CD4-positive, alpha-beta T cell (primary cell): ENCODE measurements around the gene GSE1. TPM values are rescaled to one million over a fixed set of nuclear protein-coding genes. Genes with fewer than 3 reads are reported as not detected.

Source experiments
- ATAC-seq: fragments of 200-7000 bp; cut with Tn5 transposase; one replicate; pipeline ENCODE4 v1.10.0; 2022; ENCODE audit warnings: mild to moderate bottlenecking; ENCODE audit not compliant: poor library complexity
- CTCF ChIA-PET: fragments of 350-600 bp; sonication (Branson Sonifier 250); formaldehyde crosslinking; loops from one replicate; lab custom pipeline; 2021; ENCODE audit warnings: antibody characterized with exemption, inconsistent platforms; lab: Charles Lee
- POLR2A ChIA-PET: fragments of 350-600 bp; sonication (Branson Sonifier 250); formaldehyde crosslinking; loops from one replicate; lab custom pipeline; 2021; ENCODE audit warnings: antibody characterized with exemption, inconsistent platforms; lab: Charles Lee
- DNase-seq, 14 experiments: peaks; one replicate each; pipeline ENCODE4 v3.0.0-alpha.2; 2013 to 2020; ENCODE audit warnings: mixed read lengths in 2 of 14
- H3K27ac ChIP-seq, 2 donors: one replicate each; pipeline versions ENCODE4 v1.5.1 to v1.7.0; 2013; ENCODE audit warnings: low read length in 2 of 2, low read depth in 1 of 2, mild to moderate bottlenecking in 1 of 2
- H3K27me3 ChIP-seq, 2 experiments: 1 replicate in 1 of 2; 2 replicates in 1 of 2; pipeline versions ENCODE4 v1.6.1 to v1.7.0; 2013; ENCODE audit warnings: low read length in 2 of 2, control low read depth in 1 of 2, mild to moderate bottlenecking in 1 of 2, moderate library complexity in 1 of 2; ENCODE audit not compliant: insufficient read depth in 2 of 2, control insufficient read depth in 1 of 2
- H3K36me3 ChIP-seq: one replicate; pipeline ENCODE4 v1.6.1; 2013; ENCODE audit warnings: low read length, control low read depth; ENCODE audit not compliant: insufficient read depth
- H3K4me1 ChIP-seq: one replicate; pipeline ENCODE4 v1.6.1; 2013; ENCODE audit warnings: low read length, control low read depth; ENCODE audit not compliant: insufficient read depth
- H3K4me3 ChIP-seq: one replicate; pipeline ENCODE4 v1.5.1; 2013; ENCODE audit warnings: mild to moderate bottlenecking, low read length, moderate library complexity
- H3K9me3 ChIP-seq, 2 experiments: 1 replicate in 1 of 2; 2 replicates in 1 of 2; pipeline versions ENCODE4 v1.6.1 to v1.7.0; 2013; ENCODE audit warnings: low read length in 2 of 2, mild to moderate bottlenecking in 2 of 2, control low read depth in 1 of 2, moderate library complexity in 1 of 2; ENCODE audit not compliant: control insufficient read depth in 1 of 2, insufficient read depth in 1 of 2
- H3K27ac Mint-ChIP-seq: one replicate; pipeline ENCODE4 v1.8.0; 2020; ENCODE audit warnings: mixed read lengths
- H3K27me3 Mint-ChIP-seq: one replicate; pipeline ENCODE4 v1.8.0; 2021; ENCODE audit warnings: mixed read lengths
- H3K36me3 Mint-ChIP-seq: one replicate; pipeline ENCODE4 v1.8.0; 2021; ENCODE audit warnings: low read depth, mixed read lengths
- H3K4me1 Mint-ChIP-seq: one replicate; pipeline ENCODE4 v1.8.0; 2021; ENCODE audit warnings: low read depth, mixed read lengths
- H3K4me3 Mint-ChIP-seq: one replicate; pipeline ENCODE4 v1.8.0; 2020; ENCODE audit warnings: mild to moderate bottlenecking, mixed read lengths
- H3K9me3 Mint-ChIP-seq: one replicate; pipeline ENCODE4 v1.8.0; 2020; ENCODE audit warnings: mixed read lengths
- intact Hi-C, 2 experiments: fragments of 100-400 bp; cut with DNase I in 1 of 2; cut with micrococcal nuclease in 1 of 2; formaldehyde crosslinking; loops; one replicate each; pipeline versions ENCODE4 v1.15.1 to v1.9.0; 2023 to 2025; cut with DNase I, micrococcal nuclease
- total RNA-seq, 174 experiments: library from RNA in 2 of 174; stranded (reverse) in 2 of 174; gene quantifications; one replicate each; pipeline ENCODE4 v1.2.3 and lab custom pipeline; 2021 to 2026
- TF ChIP-seq, protein P1 (sequence below): fragments of 200-600 bp; IDR thresholded peaks from one replicate; pipeline ENCODE4 v1.8.0; 2022; ENCODE audit warnings: antibody characterized with exemption, mild to moderate bottlenecking

Gene GSE1
- total RNA-seq, 2 experiments from 2014 or later: 11.7 to 13.7 TPM

DNA sequence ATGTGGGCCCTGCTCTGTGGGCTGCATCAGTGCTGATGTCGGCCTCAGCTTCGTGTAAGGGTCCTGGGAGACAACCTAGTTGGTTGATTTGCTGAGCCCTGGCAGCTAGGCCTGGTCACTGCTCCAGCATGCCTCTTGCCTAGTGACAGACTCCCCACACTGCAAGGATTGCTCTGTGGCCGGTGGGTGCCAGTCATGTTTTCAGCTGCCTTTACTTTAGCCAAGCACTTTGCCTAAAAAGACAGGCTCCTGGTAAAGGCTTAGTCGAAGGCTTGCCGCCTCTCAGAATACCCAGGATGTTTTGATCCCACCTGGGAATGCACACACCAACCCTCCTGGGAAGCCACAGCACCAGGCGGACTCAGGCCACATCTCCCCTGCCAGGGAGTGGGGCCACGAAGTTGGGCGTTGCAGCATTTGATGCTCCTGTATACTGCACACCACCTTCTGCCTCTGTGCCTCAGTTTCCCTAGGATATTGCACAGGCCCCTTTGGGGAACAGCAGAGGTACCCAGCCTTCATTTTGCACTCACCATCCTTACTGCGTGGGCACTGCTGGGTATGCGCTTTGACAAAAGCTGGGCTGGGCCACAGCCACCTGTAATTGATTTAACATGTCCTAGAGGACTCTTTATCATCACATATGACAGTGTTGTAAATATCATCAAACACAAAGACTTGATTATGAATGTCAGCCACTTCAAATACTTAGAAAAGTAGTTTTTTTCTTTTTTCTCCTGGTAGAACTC, 55.7 kb downstream of the GSE1 start:
- no peak for DNase-seq
- H3K36me3 Mint-ChIP-seq: peaks cover 76% of the 10 kb centered on the region
- H3K4me1 Mint-ChIP-seq: no peaks in the 10 kb centered on the region
- H3K27ac ChIP-seq: no peak overlapping the region
- H3K27me3 Mint-ChIP-seq: no peaks in the 10 kb centered on the region
- TF ChIP-seq, protein P1, sequence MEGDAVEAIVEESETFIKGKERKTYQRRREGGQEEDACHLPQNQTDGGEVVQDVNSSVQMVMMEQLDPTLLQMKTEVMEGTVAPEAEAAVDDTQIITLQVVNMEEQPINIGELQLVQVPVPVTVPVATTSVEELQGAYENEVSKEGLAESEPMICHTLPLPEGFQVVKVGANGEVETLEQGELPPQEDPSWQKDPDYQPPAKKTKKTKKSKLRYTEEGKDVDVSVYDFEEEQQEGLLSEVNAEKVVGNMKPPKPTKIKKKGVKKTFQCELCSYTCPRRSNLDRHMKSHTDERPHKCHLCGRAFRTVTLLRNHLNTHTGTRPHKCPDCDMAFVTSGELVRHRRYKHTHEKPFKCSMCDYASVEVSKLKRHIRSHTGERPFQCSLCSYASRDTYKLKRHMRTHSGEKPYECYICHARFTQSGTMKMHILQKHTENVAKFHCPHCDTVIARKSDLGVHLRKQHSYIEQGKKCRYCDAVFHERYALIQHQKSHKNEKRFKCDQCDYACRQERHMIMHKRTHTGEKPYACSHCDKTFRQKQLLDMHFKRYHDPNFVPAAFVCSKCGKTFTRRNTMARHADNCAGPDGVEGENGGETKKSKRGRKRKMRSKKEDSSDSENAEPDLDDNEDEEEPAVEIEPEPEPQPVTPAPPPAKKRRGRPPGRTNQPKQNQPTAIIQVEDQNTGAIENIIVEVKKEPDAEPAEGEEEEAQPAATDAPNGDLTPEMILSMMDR: no peak
- peaks cover 87% of the 10 kb centered on the region for H3K36me3 ChIP-seq
- no peaks in the 10 kb centered on the region for H3K4me1 ChIP-seq
- no peak overlapping the region for H3K4me3 Mint-ChIP-seq
- ChIA-PET POLR2A (no interaction called here), CTCF (no interaction called here)
- intact Hi-C loops: no loop called here
- no peak overlapping the region for H3K27ac Mint-ChIP-seq
- no peaks in the 10 kb centered on the region for H3K9me3 ChIP-seq
- H3K4me3 ChIP-seq: no peak overlapping the region
- H3K27me3 ChIP-seq: no peaks in the 10 kb centered on the region
- ATAC-seq: no peak
- no peaks in the 10 kb centered on the region for H3K9me3 Mint-ChIP-seq

DNA sequence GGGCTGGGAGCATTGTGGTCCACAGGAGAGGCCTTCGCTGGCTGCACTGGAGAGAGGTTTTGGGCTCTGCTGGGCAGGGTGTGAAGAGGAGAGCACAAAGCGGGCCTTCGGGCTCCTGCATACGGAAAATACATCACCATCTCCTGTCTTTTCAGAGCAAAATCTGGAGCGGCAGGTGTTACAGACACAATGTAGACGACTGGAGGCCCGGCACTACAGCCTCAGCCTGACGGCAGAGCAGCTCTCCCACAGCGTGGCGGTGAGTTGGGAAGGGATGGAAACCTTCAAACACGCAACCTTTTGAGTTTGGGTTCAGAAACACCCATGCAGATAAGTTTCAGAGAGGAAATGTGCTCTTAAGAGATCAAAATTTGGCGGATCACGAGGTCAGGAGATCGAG, 57.7 kb downstream of the GSE1 start:
- Histone ChIP-seq H3K4me1 (no peaks in the 10 kb centered on the region), H3K27me3 (no peaks in the 10 kb centered on the region), H3K9me3 (no peaks in the 10 kb centered on the region), H3K27ac (no peak overlapping the region), H3K36me3 (peaks cover 87% of the 10 kb centered on the region), H3K4me3 (no peak overlapping the region)
- no peaks in the 10 kb centered on the region for H3K4me1 Mint-ChIP-seq
- ChIA-PET CTCF (no interaction called here), POLR2A (no interaction called here)
- H3K27me3 Mint-ChIP-seq: no peaks in the 10 kb centered on the region
- intact Hi-C loops: no loop called here
- H3K4me3 Mint-ChIP-seq: no peak overlapping the region
- no peak overlapping the region for H3K27ac Mint-ChIP-seq
- H3K36me3 Mint-ChIP-seq: peaks cover 70% of the 10 kb centered on the region
- DNase-seq (no peak), ATAC-seq (no peak)
- no peaks in the 10 kb centered on the region for H3K9me3 Mint-ChIP-seq
- TF ChIP-seq, protein P1: no peak

DNA sequence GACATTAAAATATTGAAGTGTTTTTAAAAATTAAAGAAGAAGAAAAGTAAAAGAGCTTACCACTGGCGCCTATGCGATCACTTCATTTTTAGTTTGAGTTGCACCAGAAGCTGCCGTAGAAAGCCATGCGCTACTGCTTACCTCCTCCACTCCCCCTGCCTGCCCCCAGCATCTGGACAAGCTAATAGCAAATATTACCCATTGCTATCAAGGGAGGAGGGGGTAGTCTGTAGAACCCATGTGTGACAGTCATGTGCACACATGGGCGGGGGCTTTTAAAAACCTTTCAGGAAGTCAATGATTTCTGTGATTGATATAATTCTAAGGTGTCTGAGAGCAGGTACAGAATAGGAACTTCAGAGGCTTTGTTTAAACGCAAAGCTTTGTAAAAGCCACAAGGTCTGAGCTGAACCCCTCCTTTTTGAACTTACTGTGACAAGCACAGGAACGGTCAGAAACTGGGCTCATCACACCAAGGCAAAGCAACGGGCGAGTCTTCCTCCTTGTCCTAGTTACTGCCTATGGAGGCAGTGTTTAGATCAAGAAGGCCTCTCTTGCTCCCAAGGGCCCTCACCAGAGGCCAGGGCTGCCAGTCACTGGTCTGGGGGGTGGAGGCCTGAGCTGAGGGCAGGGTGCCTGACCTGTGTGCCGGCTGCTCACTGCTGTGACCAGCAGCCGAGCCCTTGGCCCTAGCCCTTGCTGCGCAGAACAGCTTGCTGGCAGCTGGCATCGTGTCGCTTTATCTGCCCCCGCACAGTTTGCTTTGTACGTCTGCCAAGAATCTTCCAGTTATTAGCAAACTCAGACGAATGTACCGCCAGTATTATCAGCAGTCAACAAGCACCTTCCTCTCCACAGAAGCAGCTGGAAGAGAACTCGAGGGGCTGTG, 60.7 kb downstream of the GSE1 start:
- ChIA-PET POLR2A (no interaction called here), CTCF (no interaction called here)
- no peak overlapping the region for H3K4me3 ChIP-seq
- H3K27me3 Mint-ChIP-seq: no peaks in the 10 kb centered on the region
- H3K4me1 Mint-ChIP-seq: no peaks in the 10 kb centered on the region
- no peak overlapping the region for H3K27ac Mint-ChIP-seq
- no peaks in the 10 kb centered on the region for H3K9me3 Mint-ChIP-seq
- no peak for DNase-seq
- peaks cover 44% of the 10 kb centered on the region for H3K36me3 Mint-ChIP-seq
- H3K9me3 ChIP-seq: no peaks in the 10 kb centered on the region
- TF ChIP-seq, protein P1: no peak
- intact Hi-C loops: no loop called here
- H3K27ac ChIP-seq: no peak overlapping the region
- ATAC-seq: no peak
- peaks cover 71% of the 10 kb centered on the region for H3K36me3 ChIP-seq
- H3K4me1 ChIP-seq: no peaks in the 10 kb centered on the region
- no peak overlapping the region for H3K4me3 Mint-ChIP-seq
- H3K27me3 ChIP-seq: no peaks in the 10 kb centered on the region
